ENCODE measurements around the gene MYDGF. TPM values are rescaled to one million over a fixed set of nuclear protein-coding genes. Genes with fewer than 3 reads are reported as not detected.

Gene MYDGF
- polyA plus RNA-seq, 2 donors, result 22.9 to 67.5 TPM

DNA sequence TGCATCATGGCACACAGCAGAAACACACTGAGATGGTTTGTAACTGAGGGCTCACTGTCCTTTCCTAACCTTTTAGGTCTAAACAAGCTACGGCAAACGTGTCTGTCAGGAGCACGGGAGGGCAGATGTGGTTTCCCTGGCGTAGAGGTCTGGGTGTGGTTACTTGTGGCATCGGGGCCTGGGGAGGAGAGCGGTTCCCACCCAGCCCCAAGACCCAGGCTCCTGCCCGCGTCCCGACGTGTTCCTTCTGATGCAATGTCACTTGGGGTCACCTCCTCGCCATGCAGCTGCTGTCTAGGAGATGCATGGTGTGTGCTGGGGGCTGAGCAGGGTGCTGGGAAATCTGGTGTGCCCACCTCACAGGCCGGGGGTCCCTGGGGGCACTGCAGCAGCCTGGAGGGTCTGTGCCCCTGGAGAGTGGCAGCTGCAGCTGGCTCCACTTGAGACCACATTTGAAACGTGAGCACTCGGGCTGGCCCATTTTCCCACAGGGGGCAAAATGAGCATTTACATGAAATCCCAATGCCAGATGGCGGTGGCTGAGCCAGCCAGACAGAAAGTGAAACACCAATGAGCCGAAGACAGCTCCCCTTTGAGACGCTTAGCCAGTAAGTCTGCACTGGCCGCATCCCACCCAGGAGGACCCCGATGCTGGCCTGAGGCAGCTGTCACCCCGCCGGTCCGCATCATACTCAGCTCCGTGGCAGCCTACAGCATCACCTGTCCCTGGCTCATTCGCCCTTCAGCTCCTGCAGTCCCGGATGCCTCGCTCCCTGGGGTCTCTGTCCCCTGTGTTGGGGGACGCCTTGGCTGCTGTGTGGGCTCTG, 22.3 kb upstream of the MYDGF start:
- no peak overlapping the region for H3K27ac ChIP-seq (ENCODE audit: low read depth in 2 of 2, low read length in 1 of 2)
- 89 to 91% methylated on average over 27 of the region's 27 CpGs for WGBS, 2 donors
- H3K4me1 ChIP-seq (ENCODE audit: control insufficient read depth in 2 of 2, insufficient read depth in 2 of 2, low read length in 1 of 2), result peaks cover 0 to 19% of the 10 kb centered on the region in 2 donors
- H3K9me3 ChIP-seq (ENCODE audit: control insufficient read depth in 2 of 2, insufficient read depth in 1 of 2, low read depth in 1 of 2, low read length in 1 of 2), result no peaks in the 10 kb centered on the region
- peaks cover 16 to 68% of the 10 kb centered on the region in 2 donors for H3K36me3 ChIP-seq (ENCODE audit: control insufficient read depth in 2 of 2, insufficient read depth in 2 of 2, low read length in 1 of 2)
- H3K4me3 ChIP-seq (ENCODE audit: low read depth in 1 of 2, low read length in 2 of 2), result no peak overlapping the region
- H3K27me3 ChIP-seq (ENCODE audit: control insufficient read depth in 1 of 2, insufficient read depth in 2 of 2, low read length in 2 of 2), result no peaks in the 10 kb centered on the region

DNA sequence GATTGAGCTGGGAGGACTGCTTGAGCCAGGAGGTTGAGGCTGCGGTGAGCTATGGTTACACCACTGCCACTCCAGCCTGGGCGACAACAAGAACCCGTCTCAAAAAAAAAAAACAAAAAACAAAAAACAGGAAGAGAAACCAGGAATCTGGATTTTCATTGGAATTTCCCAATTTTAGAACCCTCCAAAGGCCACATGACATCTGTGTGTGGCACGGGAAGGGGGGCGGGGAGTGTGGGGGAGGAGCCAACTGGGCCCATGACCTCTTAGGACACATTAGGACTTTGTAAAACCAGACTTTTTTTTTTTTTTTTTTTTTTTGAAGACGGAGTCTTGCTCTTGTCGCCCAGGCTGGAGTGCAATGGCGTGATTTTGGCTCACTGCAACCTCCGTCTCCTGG, 21.2 kb upstream of the MYDGF start:
- Histone ChIP-seq H3K9me3 (ENCODE audit: control insufficient read depth in 2 of 2, insufficient read depth in 1 of 2, low read depth in 1 of 2, low read length in 1 of 2) (no peaks in the 10 kb centered on the region), H3K27ac (ENCODE audit: low read depth in 2 of 2, low read length in 1 of 2) (no peak overlapping the region), H3K4me3 (ENCODE audit: low read depth in 1 of 2, low read length in 2 of 2) (no peak overlapping the region), H3K36me3 (ENCODE audit: control insufficient read depth in 2 of 2, insufficient read depth in 2 of 2, low read length in 1 of 2) (peaks cover 11 to 72% of the 10 kb centered on the region in 2 donors), H3K4me1 (ENCODE audit: control insufficient read depth in 2 of 2, insufficient read depth in 2 of 2, low read length in 1 of 2) (peaks cover 0 to 16% of the 10 kb centered on the region in 2 donors), H3K27me3 (ENCODE audit: control insufficient read depth in 1 of 2, insufficient read depth in 2 of 2, low read length in 2 of 2) (no peaks in the 10 kb centered on the region)
- WGBS, 2 donors, result 91% methylated on average over 9 of the region's 9 CpGs

DNA sequence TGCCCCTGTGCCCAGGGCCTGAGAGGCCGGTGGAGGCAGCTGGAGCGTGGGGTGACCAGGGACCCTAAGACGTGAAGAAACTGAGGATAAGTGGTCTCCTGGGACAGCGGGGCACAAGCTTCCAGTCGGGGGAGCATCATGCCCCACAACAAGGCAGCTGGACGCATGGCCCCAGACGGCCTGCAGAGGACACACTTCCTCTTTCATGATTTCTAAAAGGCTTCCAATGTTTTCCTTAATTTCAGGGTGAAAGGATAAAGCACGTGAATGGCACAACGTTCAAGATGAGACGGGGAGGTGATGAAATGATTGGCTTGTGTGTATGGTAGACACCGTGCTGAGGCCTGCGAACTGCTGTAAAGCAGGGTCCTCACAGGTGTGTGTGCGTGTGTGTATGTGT, 20.2 kb upstream of the MYDGF start:
- 83 to 87% methylated on average over 13 of the region's 13 CpGs for WGBS, 2 donors
- H3K9me3 ChIP-seq (ENCODE audit: control insufficient read depth in 2 of 2, insufficient read depth in 1 of 2, low read depth in 1 of 2, low read length in 1 of 2), result no peaks in the 10 kb centered on the region
- H3K27me3 ChIP-seq (ENCODE audit: control insufficient read depth in 1 of 2, insufficient read depth in 2 of 2, low read length in 2 of 2), result no peaks in the 10 kb centered on the region
- H3K36me3 ChIP-seq (ENCODE audit: control insufficient read depth in 2 of 2, insufficient read depth in 2 of 2, low read length in 1 of 2), result peaks cover 11 to 70% of the 10 kb centered on the region in 2 donors
- no peak overlapping the region for H3K27ac ChIP-seq (ENCODE audit: low read depth in 2 of 2, low read length in 1 of 2)
- no peak overlapping the region for H3K4me3 ChIP-seq (ENCODE audit: low read depth in 1 of 2, low read length in 2 of 2)
- H3K4me1 ChIP-seq (ENCODE audit: control insufficient read depth in 2 of 2, insufficient read depth in 2 of 2, low read length in 1 of 2), result peaks cover 0 to 16% of the 10 kb centered on the region in 2 donors

DNA sequence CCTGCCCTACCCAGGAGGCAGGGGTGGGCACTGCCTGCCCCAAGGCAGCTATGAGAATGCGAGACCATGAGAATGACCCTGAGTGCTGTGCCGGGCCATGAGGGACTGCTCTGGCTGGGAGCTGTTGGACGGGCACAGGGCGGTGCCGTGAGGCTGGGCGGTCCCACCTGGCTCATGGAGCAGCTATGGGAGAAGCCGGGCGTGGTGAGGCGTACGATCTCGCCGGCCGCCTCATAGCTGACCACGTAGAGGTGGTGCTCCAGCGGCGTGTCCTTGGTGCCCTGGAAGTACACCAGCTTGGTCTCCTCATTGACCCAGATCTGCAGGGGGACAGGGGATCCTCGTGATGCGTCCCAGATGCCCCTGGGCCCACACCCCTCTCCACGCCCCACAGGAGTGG, 19.3 kb upstream of the MYDGF start:
- WGBS, 2 donors, result 92 to 96% methylated on average over 19 of the region's 19 CpGs
- Histone ChIP-seq H3K27me3 (ENCODE audit: control insufficient read depth in 1 of 2, insufficient read depth in 2 of 2, low read length in 2 of 2) (no peaks in the 10 kb centered on the region), H3K4me1 (ENCODE audit: control insufficient read depth in 2 of 2, insufficient read depth in 2 of 2, low read length in 1 of 2) (peaks cover 0 to 10% of the 10 kb centered on the region in 2 donors), H3K36me3 (ENCODE audit: control insufficient read depth in 2 of 2, insufficient read depth in 2 of 2, low read length in 1 of 2) (peaks cover 20 to 72% of the 10 kb centered on the region in 2 donors), H3K4me3 (ENCODE audit: low read depth in 1 of 2, low read length in 2 of 2) (no peak overlapping the region), H3K9me3 (ENCODE audit: control insufficient read depth in 2 of 2, insufficient read depth in 1 of 2, low read depth in 1 of 2, low read length in 1 of 2) (no peaks in the 10 kb centered on the region), H3K27ac (ENCODE audit: low read depth in 2 of 2, low read length in 1 of 2) (no peak overlapping the region)

DNA sequence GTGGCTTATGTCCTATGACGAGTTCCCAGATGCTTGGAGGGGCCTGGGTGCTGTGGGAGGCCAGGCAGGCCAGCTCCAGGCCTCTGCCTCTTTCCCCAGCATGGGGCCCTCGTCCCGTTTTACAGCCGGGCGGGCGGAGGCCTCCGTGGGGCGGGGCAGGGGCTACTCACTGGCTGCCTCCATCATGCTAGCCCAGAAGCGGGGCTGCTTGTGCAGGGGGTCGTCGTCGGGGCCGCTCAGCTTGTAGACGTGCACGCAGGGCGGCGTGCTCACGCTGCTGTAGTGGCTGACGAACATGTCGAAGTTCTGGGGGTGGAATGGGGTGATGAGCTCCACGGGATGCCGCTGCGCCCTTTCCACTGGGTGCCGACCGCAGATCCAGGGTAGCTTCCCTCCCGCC, 18.4 kb upstream of the MYDGF start:
- no peak overlapping the region for H3K4me3 ChIP-seq (ENCODE audit: low read depth in 1 of 2, low read length in 2 of 2)
- H3K36me3 ChIP-seq (ENCODE audit: control insufficient read depth in 2 of 2, insufficient read depth in 2 of 2, low read length in 1 of 2), result peaks cover 21 to 73% of the 10 kb centered on the region in 2 donors
- 94 to 95% methylated on average over 26 of the region's 26 CpGs for WGBS, 2 donors
- H3K4me1 ChIP-seq (ENCODE audit: control insufficient read depth in 2 of 2, insufficient read depth in 2 of 2, low read length in 1 of 2), result peaks cover 0 to 2% of the 10 kb centered on the region in 2 donors
- no peaks in the 10 kb centered on the region for H3K9me3 ChIP-seq (ENCODE audit: control insufficient read depth in 2 of 2, insufficient read depth in 1 of 2, low read depth in 1 of 2, low read length in 1 of 2)
- no peaks in the 10 kb centered on the region for H3K27me3 ChIP-seq (ENCODE audit: control insufficient read depth in 1 of 2, insufficient read depth in 2 of 2, low read length in 2 of 2)
- no peak overlapping the region for H3K27ac ChIP-seq (ENCODE audit: low read depth in 2 of 2, low read length in 1 of 2)

DNA sequence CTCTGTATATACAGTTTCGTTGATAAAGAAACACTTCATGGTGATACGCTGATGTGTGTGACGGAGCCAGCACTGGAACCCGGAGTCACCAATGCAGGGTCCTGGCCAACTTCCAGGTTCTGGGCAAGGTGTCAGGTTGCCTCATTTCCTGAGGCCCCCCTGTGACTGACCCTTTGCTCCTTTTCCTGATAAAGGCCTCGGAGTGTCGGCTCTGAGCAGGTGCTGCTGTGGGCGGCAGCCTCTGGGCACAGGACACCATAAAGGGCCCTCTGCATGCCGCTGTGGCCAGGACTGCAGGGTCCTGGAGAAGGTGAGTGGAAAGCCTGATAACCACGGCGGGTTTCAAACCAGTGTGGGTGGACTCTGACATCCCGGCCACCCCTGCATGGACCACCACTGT, 17.3 kb upstream of the MYDGF start:
- Histone ChIP-seq H3K4me1 (ENCODE audit: control insufficient read depth in 2 of 2, insufficient read depth in 2 of 2, low read length in 1 of 2) (no peaks in the 10 kb centered on the region), H3K27me3 (ENCODE audit: control insufficient read depth in 1 of 2, insufficient read depth in 2 of 2, low read length in 2 of 2) (no peaks in the 10 kb centered on the region), H3K4me3 (ENCODE audit: low read depth in 1 of 2, low read length in 2 of 2) (no peak overlapping the region), H3K9me3 (ENCODE audit: control insufficient read depth in 2 of 2, insufficient read depth in 1 of 2, low read depth in 1 of 2, low read length in 1 of 2) (no peaks in the 10 kb centered on the region), H3K27ac (ENCODE audit: low read depth in 2 of 2, low read length in 1 of 2) (no peak overlapping the region), H3K36me3 (ENCODE audit: control insufficient read depth in 2 of 2, insufficient read depth in 2 of 2, low read length in 1 of 2) (peaks cover 16 to 73% of the 10 kb centered on the region in 2 donors)
- 77 to 88% methylated on average over 11 of the region's 11 CpGs for WGBS, 2 donors

DNA sequence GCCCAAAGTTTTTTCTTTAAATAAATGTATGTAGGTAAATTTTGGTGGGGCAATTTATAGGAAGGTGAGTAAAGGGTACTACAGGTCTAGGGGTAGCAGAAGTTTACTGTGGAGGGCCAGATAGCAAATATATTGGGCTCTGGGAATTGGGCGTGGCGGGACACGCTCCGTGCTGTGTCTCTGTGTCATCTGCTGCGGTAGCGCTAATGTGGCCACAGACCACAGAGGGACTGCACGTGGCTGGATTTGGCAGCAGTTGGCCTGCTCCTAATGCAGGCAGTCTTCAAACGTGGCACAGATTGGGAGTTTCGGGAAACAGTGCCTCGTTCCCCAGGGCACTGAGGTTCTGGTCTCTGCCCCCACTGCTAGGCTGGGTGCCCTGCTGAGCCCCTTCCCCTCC, 16.6 kb upstream of the MYDGF start:
- Histone ChIP-seq H3K4me1 (ENCODE audit: control insufficient read depth in 2 of 2, insufficient read depth in 2 of 2, low read length in 1 of 2) (no peaks in the 10 kb centered on the region), H3K9me3 (ENCODE audit: control insufficient read depth in 2 of 2, insufficient read depth in 1 of 2, low read depth in 1 of 2, low read length in 1 of 2) (no peaks in the 10 kb centered on the region), H3K4me3 (ENCODE audit: low read depth in 1 of 2, low read length in 2 of 2) (no peak overlapping the region), H3K36me3 (ENCODE audit: control insufficient read depth in 2 of 2, insufficient read depth in 2 of 2, low read length in 1 of 2) (peaks cover 18 to 71% of the 10 kb centered on the region in 2 donors), H3K27ac (ENCODE audit: low read depth in 2 of 2, low read length in 1 of 2) (no peak overlapping the region), H3K27me3 (ENCODE audit: control insufficient read depth in 1 of 2, insufficient read depth in 2 of 2, low read length in 2 of 2) (no peaks in the 10 kb centered on the region)
- WGBS, 2 donors, result 95% methylated on average over 10 of the region's 10 CpGs

DNA sequence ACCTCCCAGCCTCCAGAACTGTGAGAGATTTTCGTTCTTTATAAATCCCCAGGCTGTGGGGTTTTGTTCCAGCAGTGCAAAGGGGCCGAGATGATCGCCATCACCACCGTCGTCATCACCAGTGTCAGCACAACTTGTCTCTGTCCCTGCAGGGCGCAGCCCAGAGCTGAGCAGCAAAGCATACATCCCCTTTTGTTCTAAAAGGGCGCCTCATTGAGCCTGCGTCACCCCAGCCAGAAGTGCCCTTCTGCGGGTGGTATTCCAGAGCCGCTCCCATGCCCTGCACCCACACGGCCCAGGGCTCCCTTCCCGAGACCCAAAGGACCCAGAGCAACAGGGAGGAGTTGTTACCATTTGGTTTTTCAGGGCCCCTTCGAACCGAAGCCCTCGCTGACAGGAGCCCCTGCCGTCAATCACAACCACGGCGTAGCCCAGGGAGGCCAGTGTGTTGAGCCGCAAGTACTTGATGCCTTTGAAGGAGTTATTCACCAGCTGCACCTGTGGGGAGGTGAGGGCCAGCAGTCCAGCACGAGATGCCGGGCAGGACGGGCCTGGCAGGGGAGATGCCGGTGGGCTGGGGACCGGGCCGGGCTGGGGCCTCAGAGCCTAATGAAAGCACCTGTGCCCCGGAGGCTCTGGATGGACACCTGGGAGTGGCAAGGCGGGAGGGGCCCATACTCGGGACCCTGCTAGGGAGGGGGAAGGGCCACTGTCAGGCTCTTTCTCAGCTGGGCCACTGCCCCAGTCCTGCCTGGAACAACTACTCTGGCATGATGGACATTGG, 14.4 kb upstream of the MYDGF start:
- H3K27me3 ChIP-seq (ENCODE audit: control insufficient read depth in 1 of 2, insufficient read depth in 2 of 2, low read length in 2 of 2), result no peaks in the 10 kb centered on the region
- no peaks in the 10 kb centered on the region for H3K4me1 ChIP-seq (ENCODE audit: control insufficient read depth in 2 of 2, insufficient read depth in 2 of 2, low read length in 1 of 2)
- peaks cover 16 to 63% of the 10 kb centered on the region in 2 donors for H3K36me3 ChIP-seq (ENCODE audit: control insufficient read depth in 2 of 2, insufficient read depth in 2 of 2, low read length in 1 of 2)
- no peak overlapping the region for H3K27ac ChIP-seq (ENCODE audit: low read depth in 2 of 2, low read length in 1 of 2)
- H3K4me3 ChIP-seq (ENCODE audit: low read depth in 1 of 2, low read length in 2 of 2), result no peak overlapping the region
- H3K9me3 ChIP-seq (ENCODE audit: control insufficient read depth in 2 of 2, insufficient read depth in 1 of 2, low read depth in 1 of 2, low read length in 1 of 2), result no peaks in the 10 kb centered on the region
- WGBS, 2 donors, result 91 to 93% methylated on average over 28 of the region's 28 CpGs

DNA sequence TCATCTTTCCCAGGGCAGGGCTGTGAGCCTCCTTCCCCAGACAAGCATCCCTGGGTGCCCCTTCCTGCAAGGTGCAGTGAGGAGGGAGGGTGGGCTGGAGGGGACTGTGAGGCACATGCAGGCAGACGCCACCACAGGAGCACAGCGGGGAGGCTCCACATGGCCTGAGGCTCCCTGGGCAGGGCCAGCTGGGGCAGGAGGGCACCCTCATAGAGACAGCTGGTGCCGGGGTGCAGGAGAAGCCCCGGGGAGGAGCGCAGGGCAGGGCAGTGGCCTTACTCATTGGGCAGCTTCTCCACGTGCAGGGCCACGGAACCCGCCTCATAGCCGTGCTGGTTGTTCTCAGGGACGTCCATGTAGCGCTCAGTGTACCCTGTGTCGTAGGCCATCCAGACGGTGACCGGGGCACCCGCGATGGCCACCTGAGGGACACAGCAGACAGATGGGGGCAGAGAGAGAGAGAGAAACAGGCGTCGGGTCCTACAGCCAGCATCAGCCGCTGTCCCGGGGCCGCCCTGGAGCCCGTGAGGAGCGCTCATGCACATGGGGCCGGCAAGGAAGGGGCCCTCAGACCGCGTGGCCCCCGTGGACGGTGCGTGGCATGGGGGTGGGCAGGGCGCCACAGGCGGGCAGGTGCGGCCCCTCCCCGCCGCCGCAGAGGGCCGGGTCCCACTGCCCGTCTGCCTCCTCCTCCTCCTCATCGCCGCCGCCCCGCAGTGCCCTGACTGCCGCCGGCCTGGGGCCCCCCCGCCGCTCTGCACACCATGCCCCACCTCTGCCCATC, 12.5 kb upstream of the MYDGF start:
- Histone ChIP-seq H3K9me3 (ENCODE audit: control insufficient read depth in 2 of 2, insufficient read depth in 1 of 2, low read depth in 1 of 2, low read length in 1 of 2) (no peaks in the 10 kb centered on the region), H3K4me3 (ENCODE audit: low read depth in 1 of 2, low read length in 2 of 2) (no peak overlapping the region), H3K36me3 (ENCODE audit: control insufficient read depth in 2 of 2, insufficient read depth in 2 of 2, low read length in 1 of 2) (peaks cover 19 to 60% of the 10 kb centered on the region in 2 donors), H3K27me3 (ENCODE audit: control insufficient read depth in 1 of 2, insufficient read depth in 2 of 2, low read length in 2 of 2) (no peaks in the 10 kb centered on the region), H3K27ac (ENCODE audit: low read depth in 2 of 2, low read length in 1 of 2) (no peak overlapping the region), H3K4me1 (ENCODE audit: control insufficient read depth in 2 of 2, insufficient read depth in 2 of 2, low read length in 1 of 2) (no peaks in the 10 kb centered on the region)
- 98% methylated on average over 41 to 45 of the region's 45 CpGs for WGBS, 2 donors

Data from esophagus (tissue), 2 donors.